ENCODE results near the gene NEUROG1. TPM values are rescaled to one million over a fixed set of nuclear protein-coding genes. Genes with fewer than 3 reads are reported as not detected.
"Not testable (repeated sequence)": the region's sequence is repeated elsewhere in the genome, so short reads cannot be mapped to it uniquely, and the experiment has no call there.

NEUROG1 gene
- polyA plus RNA-seq, 4 donors = not detected

- DNase-seq (ENCODE audit: low read depth in 4 of 4, low spot score in 3 of 4) = no peak
These were observed 2.5 kb upstream of the NEUROG1 start for GRCh38 chr5:135538261-135538660.

GRCh38 chr5:135537745-135538144 is 2.0 kb upstream of the NEUROG1 start:
- DNase-seq (ENCODE audit: low read depth in 4 of 4, low spot score in 3 of 4) = no peak

GRCh38 chr5:135537271-135537670 is 1.5 kb upstream of the NEUROG1 start:
- DNase-seq (ENCODE audit: low read depth in 4 of 4, low spot score in 3 of 4) = no peak

- no peak for DNase-seq (ENCODE audit: low read depth in 4 of 4, low spot score in 3 of 4)
These were observed 344 bp downstream of the NEUROG1 start for GRCh38 chr5:135535420-135535819.

- DNase-seq (ENCODE audit: low read depth in 4 of 4, low spot score in 3 of 4) = no peak
These were observed 950 bp downstream of the NEUROG1 start for GRCh38 chr5:135534609-135535419.

- DNase-seq (ENCODE audit: low read depth in 4 of 4, low spot score in 3 of 4) = no peak
These were observed 2.0 kb downstream of the NEUROG1 start for GRCh38 chr5:135533794-135534193.

- DNase-seq (ENCODE audit: low read depth in 4 of 4, low spot score in 3 of 4) = no peak
These were observed 2.4 kb downstream of the NEUROG1 start for GRCh38 chr5:135533334-135533733.

GRCh38 chr5:135529576-135529975 is 6.2 kb downstream of the NEUROG1 start:
- not testable (repeated sequence) for DNase-seq (ENCODE audit: low read depth in 4 of 4, low spot score in 3 of 4)

- no peak for DNase-seq (ENCODE audit: low read depth in 4 of 4, low spot score in 3 of 4)
These were observed 8.8 kb downstream of the NEUROG1 start for GRCh38 chr5:135526924-135527323.

- no peak for DNase-seq (ENCODE audit: low read depth in 4 of 4, low spot score in 3 of 4)
These were observed 13.8 kb downstream of the NEUROG1 start for GRCh38 chr5:135521964-135522363.

GRCh38 chr5:135517631-135518030 is 18.1 kb downstream of the NEUROG1 start:
- no peak for DNase-seq (ENCODE audit: low read depth in 4 of 4, low spot score in 3 of 4)

GRCh38 chr5:135514116-135514515 is 21.6 kb downstream of the NEUROG1 start:
- DNase-seq (ENCODE audit: low read depth in 4 of 4, low spot score in 3 of 4) = no peak

GRCh38 chr5:135511761-135512575 is 23.8 kb downstream of the NEUROG1 start:
- no peak for DNase-seq (ENCODE audit: low read depth in 4 of 4, low spot score in 3 of 4)

GRCh38 chr5:135509995-135510394 is 25.8 kb downstream of the NEUROG1 start:
- DNase-seq (ENCODE audit: low read depth in 4 of 4, low spot score in 3 of 4) = no peak

- DNase-seq (ENCODE audit: low read depth in 4 of 4, low spot score in 3 of 4) = peak in 1 of 4 donors; percentile 26
These were observed 27.2 kb downstream of the NEUROG1 start for GRCh38 chr5:135508496-135509005.

- DNase-seq (ENCODE audit: low read depth in 4 of 4, low spot score in 3 of 4) = no peak
These were observed 29.8 kb downstream of the NEUROG1 start for GRCh38 chr5:135505973-135506372.

- DNase-seq (ENCODE audit: low read depth in 4 of 4, low spot score in 3 of 4) = no peak
These were observed 31.4 kb downstream of the NEUROG1 start for GRCh38 chr5:135504376-135504775.

GRCh38 chr5:135503871-135504270 is 31.9 kb downstream of the NEUROG1 start:
- DNase-seq (ENCODE audit: low read depth in 4 of 4, low spot score in 3 of 4) = no peak

GRCh38 chr5:135502836-135503520 is 32.8 kb downstream of the NEUROG1 start:
- no peak for DNase-seq (ENCODE audit: low read depth in 4 of 4, low spot score in 3 of 4)

- no peak for DNase-seq (ENCODE audit: low read depth in 4 of 4, low spot score in 3 of 4)
These were observed 33.8 kb downstream of the NEUROG1 start for GRCh38 chr5:135501965-135502364.

GRCh38 chr5:135498637-135498995 is 37.1 kb downstream of the NEUROG1 start:
- no peak for DNase-seq (ENCODE audit: low read depth in 4 of 4, low spot score in 3 of 4)

All from right renal pelvis (tissue), 4 donors.